ENCODE measurements around the gene CX3CL1. TPM values are rescaled to one million over a fixed set of nuclear protein-coding genes. Genes with fewer than 3 reads are reported as not detected.
"Not testable (repeated sequence)": the region's sequence is repeated elsewhere in the genome, so short reads cannot be mapped to it uniquely, and the experiment has no call there.

CX3CL1 gene
- total and polyA plus RNA-seq, 7 experiments from 2014 or later: not detected

GRCh38 chr16:57391300-57391699 is 19.0 kb downstream of the CX3CL1 start:
- Histone ChIP-seq H3K36me3 (ENCODE audit: control insufficient read depth in 2 of 3, insufficient read depth in 3 of 3, low read length in 3 of 3) (no peaks in the 10 kb centered on the region), H3K4me3 (ENCODE audit: low read length) (no peak overlapping the region), H3K27me3 (ENCODE audit: control insufficient read depth in 2 of 2, insufficient read depth in 2 of 2, low read length in 2 of 2) (no peaks in the 10 kb centered on the region), H3K9me3 (ENCODE audit: control insufficient read depth in 2 of 3, low read length in 3 of 3) (no peaks in the 10 kb centered on the region), H3K27ac (ENCODE audit: low read depth, low read length) (no peak overlapping the region), H3K4me1 (ENCODE audit: control insufficient read depth in 2 of 2, insufficient read depth in 2 of 2, low read length in 2 of 2) (no peaks in the 10 kb centered on the region)
- Mint-ChIP-seq H3K4me3 (no peak overlapping the region), H3K4me1 (peaks cover 0 to 4% (median 0%) of the 10 kb centered on the region in 7 donors), H3K36me3 (no peaks in the 10 kb centered on the region), H3K9me3 (no peaks in the 10 kb centered on the region), H3K27ac (no peak overlapping the region), H3K27me3 (peaks cover 0 to 9% (median 0%) of the 10 kb centered on the region in 5 donors)
- CTCF ChIA-PET: no interaction called here
- intact Hi-C loops (cut with micrococcal nuclease): no loop called here
- ATAC-seq (no peak), DNase-seq (no peak)
- POLR2A ChIA-PET: no interaction called here

- Histone ChIP-seq H3K36me3 (ENCODE audit: control insufficient read depth in 2 of 3, insufficient read depth in 3 of 3, low read length in 3 of 3) (no peaks in the 10 kb centered on the region), H3K4me1 (ENCODE audit: control insufficient read depth in 2 of 2, insufficient read depth in 2 of 2, low read length in 2 of 2) (no peaks in the 10 kb centered on the region), H3K9me3 (ENCODE audit: control insufficient read depth in 2 of 3, low read length in 3 of 3) (no peaks in the 10 kb centered on the region), H3K27ac (ENCODE audit: low read depth, low read length) (no peak overlapping the region), H3K27me3 (ENCODE audit: control insufficient read depth in 2 of 2, insufficient read depth in 2 of 2, low read length in 2 of 2) (no peaks in the 10 kb centered on the region), H3K4me3 (ENCODE audit: low read length) (no peak overlapping the region)
- H3K9me3 Mint-ChIP-seq: no peaks in the 10 kb centered on the region
- peaks cover 0 to 4% (median 0%) of the 10 kb centered on the region in 7 donors for H3K4me1 Mint-ChIP-seq
- peaks cover 0 to 9% (median under 1%) of the 10 kb centered on the region in 5 donors for H3K27me3 Mint-ChIP-seq
- POLR2A ChIA-PET: no interaction called here
- intact Hi-C loops (cut with micrococcal nuclease): no loop called here
- CTCF ChIA-PET: no interaction called here
- H3K4me3 Mint-ChIP-seq: no peak overlapping the region
- H3K36me3 Mint-ChIP-seq: no peaks in the 10 kb centered on the region
- ATAC-seq (no peak), DNase-seq (no peak)
- H3K27ac Mint-ChIP-seq: no peak overlapping the region
Measured at GRCh38 chr16:57391708-57392107, 19.4 kb downstream of the CX3CL1 start.

GRCh38 chr16:57392694-57393093 is 20.4 kb downstream of the CX3CL1 start:
- ATAC-seq (no peak), DNase-seq (no peak)
- Histone ChIP-seq H3K9me3 (ENCODE audit: control insufficient read depth in 2 of 3, low read length in 3 of 3) (no peaks in the 10 kb centered on the region), H3K27ac (ENCODE audit: low read depth, low read length) (no peak overlapping the region), H3K4me3 (ENCODE audit: low read length) (no peak overlapping the region), H3K27me3 (ENCODE audit: control insufficient read depth in 2 of 2, insufficient read depth in 2 of 2, low read length in 2 of 2) (no peaks in the 10 kb centered on the region), H3K36me3 (ENCODE audit: control insufficient read depth in 2 of 3, insufficient read depth in 3 of 3, low read length in 3 of 3) (no peaks in the 10 kb centered on the region), H3K4me1 (ENCODE audit: control insufficient read depth in 2 of 2, insufficient read depth in 2 of 2, low read length in 2 of 2) (no peaks in the 10 kb centered on the region)
- Mint-ChIP-seq H3K27ac (no peak overlapping the region), H3K27me3 (peaks cover 0 to 9% (median 4%) of the 10 kb centered on the region in 5 donors), H3K9me3 (no peaks in the 10 kb centered on the region), H3K4me1 (peaks cover 0 to 2% (median 0%) of the 10 kb centered on the region in 7 donors), H3K4me3 (no peak overlapping the region), H3K36me3 (no peaks in the 10 kb centered on the region)
- ChIA-PET CTCF (no interaction called here), POLR2A (no interaction called here)
- intact Hi-C loops (cut with micrococcal nuclease): no loop called here

GRCh38 chr16:57394444-57394843 is 22.2 kb downstream of the CX3CL1 start:
- Histone ChIP-seq H3K27ac (ENCODE audit: low read depth, low read length) (no peak overlapping the region), H3K4me1 (ENCODE audit: control insufficient read depth in 2 of 2, insufficient read depth in 2 of 2, low read length in 2 of 2) (no peaks in the 10 kb centered on the region), H3K9me3 (ENCODE audit: control insufficient read depth in 2 of 3, low read length in 3 of 3) (no peaks in the 10 kb centered on the region), H3K27me3 (ENCODE audit: control insufficient read depth in 2 of 2, insufficient read depth in 2 of 2, low read length in 2 of 2) (no peaks in the 10 kb centered on the region), H3K36me3 (ENCODE audit: control insufficient read depth in 2 of 3, insufficient read depth in 3 of 3, low read length in 3 of 3) (no peaks in the 10 kb centered on the region), H3K4me3 (ENCODE audit: low read length) (no peak overlapping the region)
- no peaks in the 10 kb centered on the region for H3K4me1 Mint-ChIP-seq
- H3K27me3 Mint-ChIP-seq: peaks cover 0 to 9% (median 4%) of the 10 kb centered on the region in 5 donors
- ATAC-seq: no peak
- H3K4me3 Mint-ChIP-seq: no peak overlapping the region
- no peaks in the 10 kb centered on the region for H3K36me3 Mint-ChIP-seq
- H3K27ac Mint-ChIP-seq: no peak overlapping the region
- POLR2A ChIA-PET: no interaction called here
- intact Hi-C loops (cut with micrococcal nuclease): no loop called here
- DNase-seq: no peak
- CTCF ChIA-PET: interaction anchor here (0.7 kb wide), 1 partner anchor 13 kb away, joined by 3 read pairs; no protein-coding TSS in a partner anchor
- no peaks in the 10 kb centered on the region for H3K9me3 Mint-ChIP-seq

GRCh38 chr16:57395026-57395425 is 22.7 kb downstream of the CX3CL1 start:
- no peak for ATAC-seq
- Histone ChIP-seq H3K4me3 (ENCODE audit: low read length) (no peak overlapping the region), H3K9me3 (ENCODE audit: control insufficient read depth in 2 of 3, low read length in 3 of 3) (no peaks in the 10 kb centered on the region), H3K36me3 (ENCODE audit: control insufficient read depth in 2 of 3, insufficient read depth in 3 of 3, low read length in 3 of 3) (no peaks in the 10 kb centered on the region), H3K27ac (ENCODE audit: low read depth, low read length) (no peak overlapping the region), H3K27me3 (ENCODE audit: control insufficient read depth in 2 of 2, insufficient read depth in 2 of 2, low read length in 2 of 2) (no peaks in the 10 kb centered on the region), H3K4me1 (ENCODE audit: control insufficient read depth in 2 of 2, insufficient read depth in 2 of 2, low read length in 2 of 2) (no peaks in the 10 kb centered on the region)
- intact Hi-C loops (cut with micrococcal nuclease): no loop called here
- ChIA-PET POLR2A (interaction anchor here (0.6 kb wide), 1 partner anchor 13 kb away, joined by 3 read pairs; no protein-coding TSS in a partner anchor), CTCF (no interaction called here)
- no peaks in the 10 kb centered on the region for H3K4me1 Mint-ChIP-seq
- no peak for DNase-seq
- peaks cover 0 to 9% (median 4%) of the 10 kb centered on the region in 5 donors for H3K27me3 Mint-ChIP-seq
- H3K27ac Mint-ChIP-seq: no peak overlapping the region
- no peak overlapping the region for H3K4me3 Mint-ChIP-seq
- no peaks in the 10 kb centered on the region for H3K36me3 Mint-ChIP-seq
- H3K9me3 Mint-ChIP-seq: no peaks in the 10 kb centered on the region

- H3K4me3 Mint-ChIP-seq: no peak overlapping the region
- intact Hi-C loops (cut with micrococcal nuclease): no loop called here
- H3K9me3 ChIP-seq (ENCODE audit: control insufficient read depth in 2 of 3, low read length in 3 of 3): no peaks in the 10 kb centered on the region
- no peak overlapping the region for H3K27ac Mint-ChIP-seq
- no peak overlapping the region for H3K27ac ChIP-seq (ENCODE audit: low read depth, low read length)
- H3K4me1 ChIP-seq (ENCODE audit: control insufficient read depth in 2 of 2, insufficient read depth in 2 of 2, low read length in 2 of 2): no peaks in the 10 kb centered on the region
- DNase-seq (no peak), ATAC-seq (no peak)
- ChIA-PET POLR2A (no interaction called here), CTCF (no interaction called here)
- H3K4me3 ChIP-seq (ENCODE audit: low read length): no peak overlapping the region
- no peaks in the 10 kb centered on the region for H3K9me3 Mint-ChIP-seq
- H3K36me3 ChIP-seq (ENCODE audit: control insufficient read depth in 2 of 3, insufficient read depth in 3 of 3, low read length in 3 of 3): no peaks in the 10 kb centered on the region
- no peaks in the 10 kb centered on the region for H3K36me3 Mint-ChIP-seq
- no peaks in the 10 kb centered on the region for H3K27me3 ChIP-seq (ENCODE audit: control insufficient read depth in 2 of 2, insufficient read depth in 2 of 2, low read length in 2 of 2)
- no peaks in the 10 kb centered on the region for H3K4me1 Mint-ChIP-seq
- peaks cover 0 to 4% (median 2%) of the 10 kb centered on the region in 5 donors for H3K27me3 Mint-ChIP-seq
Measured at GRCh38 chr16:57396786-57397185, 24.5 kb downstream of the CX3CL1 start.

- H3K27ac Mint-ChIP-seq; H3K9me3 ChIP-seq (ENCODE audit: control insufficient read depth in 2 of 3, low read length in 3 of 3); DNase-seq; H3K27ac ChIP-seq (ENCODE audit: low read depth, low read length); H3K36me3 Mint-ChIP-seq; CTCF ChIA-PET; H3K27me3 ChIP-seq (ENCODE audit: control insufficient read depth in 2 of 2, insufficient read depth in 2 of 2, low read length in 2 of 2); H3K36me3 ChIP-seq (ENCODE audit: control insufficient read depth in 2 of 3, insufficient read depth in 3 of 3, low read length in 3 of 3); H3K27me3 Mint-ChIP-seq; H3K4me1 ChIP-seq (ENCODE audit: control insufficient read depth in 2 of 2, insufficient read depth in 2 of 2, low read length in 2 of 2); H3K9me3 Mint-ChIP-seq; ATAC-seq; H3K4me3 Mint-ChIP-seq; H3K4me1 Mint-ChIP-seq; H3K4me3 ChIP-seq (ENCODE audit: low read length); intact Hi-C loops (cut with micrococcal nuclease): not testable (repeated sequence)
- POLR2A ChIA-PET: interaction anchor here (0.7 kb wide), 1 partner anchor 185 kb away, joined by 3 read pairs; no protein-coding TSS in a partner anchor
Measured at GRCh38 chr16:57397493-57397892, 25.2 kb downstream of the CX3CL1 start.
